Measurements from ENCODE around the gene KRTAP10-2. TPM values are rescaled to one million over a fixed set of nuclear protein-coding genes. Genes with fewer than 3 reads are reported as not detected.

KRTAP10-2 gene
- total and polyA plus RNA-seq, 2 experiments from 2014 or later = not detected

- 34 to 37% methylated on average over 12 of the region's 12 CpGs for WGBS, 2 experiments (ENCODE audit: low coverage in 1 of 2, low lambda C conversion rate in 2 of 2, missing lambda C conversion rate in 2 of 2)
- Histone ChIP-seq H3F3A (ENCODE audit: insufficient read depth) (no peaks in the 10 kb centered on the region), H3K79me2 (ENCODE audit: insufficient read depth) (no peaks in the 10 kb centered on the region), H3K4me2 (ENCODE audit: unreplicated experiment) (no peak overlapping the region), H3K4me1 (ENCODE audit: insufficient read depth) (no peaks in the 10 kb centered on the region), H3K36me3 (ENCODE audit: low read depth) (no peaks in the 10 kb centered on the region), H3K27ac (no peak overlapping the region), H3K9ac (no peak overlapping the region), H3K27me3 (replicated peaks; ENCODE audit: insufficient read depth) (peaks cover 11% of the 10 kb centered on the region; the same call in 1 of the 2 replicates), H2AFZ (no peak overlapping the region), H4K20me1 (ENCODE audit: insufficient read depth) (no peaks in the 10 kb centered on the region), H3K9me3 (ENCODE audit: low read depth) (no peaks in the 10 kb centered on the region), H3K9me2 (ENCODE audit: insufficient read depth) (no peaks in the 10 kb centered on the region), H3K4me3 (no peak overlapping the region)
- no peak for DNase-seq
- in situ Hi-C loops (cut with MboI) = no loop called here
- no peak for TF ChIP-seq EZH2 (IDR thresholded peaks at IDR 0.05; ENCODE audit: insufficient read depth, poor library complexity, severe bottlenecking)
These were observed 17.0 kb upstream of the KRTAP10-2 start for GRCh38 chr21:44568261-44568660.

GRCh38 chr21:44567481-44568171 is 16.3 kb upstream of the KRTAP10-2 start:
- H3K4me1 ChIP-seq (ENCODE audit: insufficient read depth) = no peaks in the 10 kb centered on the region
- 65 to 67% methylated on average over 18 of the region's 18 CpGs for WGBS, 2 experiments (ENCODE audit: low coverage in 1 of 2, low lambda C conversion rate in 2 of 2, missing lambda C conversion rate in 2 of 2)
- H3K27me3 ChIP-seq (replicated peaks; ENCODE audit: insufficient read depth) = peaks cover 9% of the 10 kb centered on the region; the same call in 1 of the 2 replicates
- no peak for TF ChIP-seq EZH2phosphoT487 (IDR thresholded peaks at IDR 0.05; ENCODE audit: insufficient read depth, low read depth)
- no peak for TF ChIP-seq EZH2 (IDR thresholded peaks at IDR 0.05; ENCODE audit: insufficient read depth, poor library complexity, severe bottlenecking)
- in situ Hi-C loops (cut with MboI) = no loop called here
- H3K27ac ChIP-seq = no peak overlapping the region
- H3K4me2 ChIP-seq (ENCODE audit: unreplicated experiment) = no peak overlapping the region
- H4K20me1 ChIP-seq (ENCODE audit: insufficient read depth) = no peaks in the 10 kb centered on the region
- H3K9ac ChIP-seq = no peak overlapping the region
- H3K36me3 ChIP-seq (ENCODE audit: low read depth) = no peaks in the 10 kb centered on the region
- H3K9me2 ChIP-seq (ENCODE audit: insufficient read depth) = no peaks in the 10 kb centered on the region
- H3K4me3 ChIP-seq = no peak overlapping the region
- no peaks in the 10 kb centered on the region for H3K9me3 ChIP-seq (ENCODE audit: low read depth)
- DNase-seq = no peak
- no peaks in the 10 kb centered on the region for H3K79me2 ChIP-seq (ENCODE audit: insufficient read depth)
- no peak overlapping the region for H2AFZ ChIP-seq
- H3F3A ChIP-seq (ENCODE audit: insufficient read depth) = no peaks in the 10 kb centered on the region

GRCh38 chr21:44566403-44566802 is 15.1 kb upstream of the KRTAP10-2 start:
- WGBS, 2 experiments (ENCODE audit: low coverage in 1 of 2, low lambda C conversion rate in 2 of 2, missing lambda C conversion rate in 2 of 2) = 0 to 3% methylated on average over 1 of the region's 1 CpG
- Histone ChIP-seq H2AFZ (no peak overlapping the region), H3K9me2 (ENCODE audit: insufficient read depth) (no peaks in the 10 kb centered on the region), H3K4me2 (ENCODE audit: unreplicated experiment) (no peak overlapping the region), H3K27ac (no peak overlapping the region), H3K9me3 (ENCODE audit: low read depth) (no peaks in the 10 kb centered on the region), H3K4me1 (ENCODE audit: insufficient read depth) (no peaks in the 10 kb centered on the region), H4K20me1 (ENCODE audit: insufficient read depth) (no peaks in the 10 kb centered on the region), H3K4me3 (no peak overlapping the region), H3F3A (ENCODE audit: insufficient read depth) (no peaks in the 10 kb centered on the region), H3K36me3 (ENCODE audit: low read depth) (no peaks in the 10 kb centered on the region), H3K79me2 (ENCODE audit: insufficient read depth) (no peaks in the 10 kb centered on the region), H3K9ac (no peak overlapping the region), H3K27me3 (replicated peaks; ENCODE audit: insufficient read depth) (peaks cover 9% of the 10 kb centered on the region; the same call in 1 of the 2 replicates)
- no peak for TF ChIP-seq EZH2 (IDR thresholded peaks at IDR 0.05; ENCODE audit: insufficient read depth, poor library complexity, severe bottlenecking)
- no peak for TF ChIP-seq EZH2phosphoT487 (IDR thresholded peaks at IDR 0.05; ENCODE audit: insufficient read depth, low read depth)
- DNase-seq = no peak
- in situ Hi-C loops (cut with MboI) = no loop called here

GRCh38 chr21:44564886-44565598 is 13.7 kb upstream of the KRTAP10-2 start:
- H3K9ac ChIP-seq = no peak overlapping the region
- no peak overlapping the region for H3K27ac ChIP-seq
- no peaks in the 10 kb centered on the region for H3K9me3 ChIP-seq (ENCODE audit: low read depth)
- 0% methylated on average over 1 of the region's 1 CpG for WGBS, 2 experiments (ENCODE audit: low coverage in 1 of 2, low lambda C conversion rate in 2 of 2, missing lambda C conversion rate in 2 of 2)
- no peaks in the 10 kb centered on the region for H4K20me1 ChIP-seq (ENCODE audit: insufficient read depth)
- H3K27me3 ChIP-seq (replicated peaks; ENCODE audit: insufficient read depth) = peaks cover 9% of the 10 kb centered on the region; the same call in 1 of the 2 replicates
- in situ Hi-C loops (cut with MboI) = no loop called here
- H2AFZ ChIP-seq = no peak overlapping the region
- H3K9me2 ChIP-seq (ENCODE audit: insufficient read depth) = no peaks in the 10 kb centered on the region
- no peaks in the 10 kb centered on the region for H3F3A ChIP-seq (ENCODE audit: insufficient read depth)
- no peak for DNase-seq
- no peaks in the 10 kb centered on the region for H3K79me2 ChIP-seq (ENCODE audit: insufficient read depth)
- no peaks in the 10 kb centered on the region for H3K36me3 ChIP-seq (ENCODE audit: low read depth)
- TF ChIP-seq EZH2 (IDR thresholded peaks at IDR 0.05; ENCODE audit: insufficient read depth, poor library complexity, severe bottlenecking) = no peak
- no peak for TF ChIP-seq EZH2phosphoT487 (IDR thresholded peaks at IDR 0.05; ENCODE audit: insufficient read depth, low read depth)
- no peaks in the 10 kb centered on the region for H3K4me1 ChIP-seq (ENCODE audit: insufficient read depth)
- no peak overlapping the region for H3K4me2 ChIP-seq (ENCODE audit: unreplicated experiment)
- H3K4me3 ChIP-seq = no peak overlapping the region

Measured in GM23248 (cell line).